HG02970 (cell line): Measurements from ENCODE around the gene NTNG1.

Source experiments
- ATAC-seq: cut with Tn5 transposase; IDR thresholded peaks from one replicate; pipeline ENCODE4 v1.9.1; 2021; ENCODE audit warnings: mild to moderate bottlenecking, moderate library complexity, moderate number of reproducible peaks; ENCODE audit not compliant: unreplicated experiment, low FRiP score

The NTNG1 gene

GRCh38 chr1:107443860-107444259 is 303.0 kb downstream of the NTNG1 start:
- ATAC-seq, result no peak

- no peak for ATAC-seq
Measured at GRCh38 chr1:107444302-107444701, 303.5 kb downstream of the NTNG1 start.

GRCh38 chr1:107449326-107449725 is 308.5 kb downstream of the NTNG1 start:
- no peak for ATAC-seq

- ATAC-seq, result peak; percentile 79
Measured at GRCh38 chr1:107450899-107451664, 310.2 kb downstream of the NTNG1 start.

- ATAC-seq, result peak; percentile 39
Measured at GRCh38 chr1:107451715-107452114, 310.9 kb downstream of the NTNG1 start.

GRCh38 chr1:107454791-107455190 is 314.0 kb downstream of the NTNG1 start:
- ATAC-seq, result no peak

- ATAC-seq, result no peak
Measured at GRCh38 chr1:107457989-107458388, 317.1 kb downstream of the NTNG1 start.

GRCh38 chr1:107459204-107459904 is 318.5 kb downstream of the NTNG1 start:
- no peak for ATAC-seq

- no peak for ATAC-seq
Measured at GRCh38 chr1:107460035-107460434, 319.2 kb downstream of the NTNG1 start.

GRCh38 chr1:107464827-107465226 is 324.0 kb downstream of the NTNG1 start:
- no peak for ATAC-seq

GRCh38 chr1:107467286-107467685 is 326.4 kb downstream of the NTNG1 start:
- ATAC-seq, result no peak

GRCh38 chr1:107467811-107468210 is 327.0 kb downstream of the NTNG1 start:
- no peak for ATAC-seq

- ATAC-seq, result no peak
Measured at GRCh38 chr1:107473065-107473464, 332.2 kb downstream of the NTNG1 start.

- no peak for ATAC-seq
Measured at GRCh38 chr1:107474877-107475612, 334.2 kb downstream of the NTNG1 start.

- ATAC-seq, result no peak
Measured at GRCh38 chr1:107477233-107477632, 336.4 kb downstream of the NTNG1 start.

GRCh38 chr1:107479865-107480350 is 339.1 kb downstream of the NTNG1 start:
- ATAC-seq, result no peak

- peak; percentile 58 for ATAC-seq
Measured at GRCh38 chr1:107480548-107481415, 339.9 kb downstream of the NTNG1 start.

- no peak for ATAC-seq
Measured at GRCh38 chr1:107481756-107482384, 341.0 kb downstream of the NTNG1 start.

GRCh38 chr1:107483949-107484348 is 343.1 kb downstream of the NTNG1 start:
- no peak for ATAC-seq

GRCh38 chr1:107486349-107486748 is 345.5 kb downstream of the NTNG1 start:
- ATAC-seq, result no peak
